Cardiac atrium fibroblast (primary cell): ENCODE results near the gene IGF2BP2. TPM values are rescaled to one million over a fixed set of nuclear protein-coding genes. Genes with fewer than 3 reads are reported as not detected.

Source experiments
- total RNA-seq: library from RNA; depleted of rRNA; stranded (reverse); fragments of >200 nt; gene quantifications from 2 replicates; pipeline ENCODE4 v1.2.3, GENCODE V29; 2015

IGF2BP2 gene
- total RNA-seq: 42.4 and 67.0 TPM in 2 replicates

GRCh38 chr3:185825006-185825638 lies at the start of gene IGF2BP2:
TSS of gene IGF2BP2 (minus strand) at chr3:185825042. CDS start at chr3:185824960, 82 bp downstream.

Other genes starting within 250 kb of the IGF2BP2 start
- gene SENP2, start 238.7 kb downstream of the IGF2BP2 start, total RNA-seq: 27.4 and 30.9 TPM in 2 replicates
- gene TRA2B, start 113.0 kb upstream of the IGF2BP2 start, total RNA-seq: 132 and 205 TPM in 2 replicates